Measurements from ENCODE around the gene PHACTR1.
A peak's percentile ranks its signal among the peaks of the same experiment; 100 is the strongest.
"Not testable (repeated sequence)": the region's sequence is repeated elsewhere in the genome, so short reads cannot be mapped to it uniquely, and the experiment has no call there.

PHACTR1 gene

DNA sequence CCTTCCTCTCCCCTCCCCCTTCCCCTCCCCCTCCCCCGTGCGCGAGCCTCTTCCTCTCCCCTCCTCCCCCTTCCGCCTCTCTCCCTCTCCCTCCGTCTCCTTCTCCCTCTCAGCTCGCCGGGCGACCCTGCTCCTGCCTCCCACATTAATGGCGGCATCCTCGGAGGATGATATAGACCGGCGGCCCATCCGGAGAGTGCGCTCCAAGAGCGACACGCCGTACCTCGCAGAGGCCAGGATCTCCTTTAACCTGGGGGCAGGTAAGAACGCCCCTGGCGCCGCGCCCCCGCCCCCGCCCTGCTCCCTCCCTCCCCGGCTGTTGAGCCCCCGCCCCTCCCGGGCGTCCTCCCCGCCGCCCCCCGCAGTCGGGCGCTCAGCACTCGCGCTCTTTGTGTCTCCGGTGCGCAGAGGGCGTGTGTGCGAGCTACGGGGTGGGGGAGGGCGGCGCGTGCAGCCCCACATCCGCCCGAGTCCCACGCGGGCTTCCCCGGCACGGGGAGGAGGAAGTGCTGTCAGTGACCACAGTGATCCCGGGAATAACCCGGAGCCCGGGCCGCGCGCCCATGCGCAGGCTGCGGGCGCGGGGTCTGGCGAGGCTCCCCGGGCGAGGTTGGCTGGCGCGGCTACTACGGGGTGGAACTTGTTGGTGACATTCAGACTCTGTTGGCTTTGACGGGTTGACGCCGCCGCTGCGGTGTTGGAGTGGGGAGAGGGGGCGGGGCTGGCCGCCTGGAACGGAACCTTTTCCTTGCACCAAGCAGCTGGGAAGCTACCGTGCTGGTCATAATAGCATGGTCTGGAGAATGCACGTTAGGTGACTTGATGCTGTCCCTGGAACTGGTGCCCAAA is 33.2 kb downstream of the PHACTR1 start:
- no peak for DNase-seq

DNA sequence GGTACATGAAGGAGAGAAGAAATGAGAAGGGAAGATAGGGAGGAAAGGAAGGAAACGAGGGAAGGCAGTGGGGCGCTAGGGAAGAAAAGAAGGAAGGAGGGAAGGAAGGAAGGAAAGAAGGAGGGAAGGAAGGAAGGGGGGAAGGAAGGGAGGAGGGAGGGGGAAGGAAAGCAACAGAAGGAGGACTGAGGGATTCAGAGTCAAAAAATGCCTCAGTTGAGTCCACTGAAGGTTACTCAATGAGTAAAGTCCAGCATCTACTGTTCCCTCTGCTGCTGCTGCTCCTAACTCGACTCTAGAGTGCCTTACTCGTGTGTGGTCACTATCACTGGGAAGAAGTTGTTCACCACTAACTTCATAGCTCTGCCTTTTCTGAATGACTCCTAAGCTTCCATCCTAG is 33.8 kb downstream of the PHACTR1 start:
- no peak for DNase-seq

DNA sequence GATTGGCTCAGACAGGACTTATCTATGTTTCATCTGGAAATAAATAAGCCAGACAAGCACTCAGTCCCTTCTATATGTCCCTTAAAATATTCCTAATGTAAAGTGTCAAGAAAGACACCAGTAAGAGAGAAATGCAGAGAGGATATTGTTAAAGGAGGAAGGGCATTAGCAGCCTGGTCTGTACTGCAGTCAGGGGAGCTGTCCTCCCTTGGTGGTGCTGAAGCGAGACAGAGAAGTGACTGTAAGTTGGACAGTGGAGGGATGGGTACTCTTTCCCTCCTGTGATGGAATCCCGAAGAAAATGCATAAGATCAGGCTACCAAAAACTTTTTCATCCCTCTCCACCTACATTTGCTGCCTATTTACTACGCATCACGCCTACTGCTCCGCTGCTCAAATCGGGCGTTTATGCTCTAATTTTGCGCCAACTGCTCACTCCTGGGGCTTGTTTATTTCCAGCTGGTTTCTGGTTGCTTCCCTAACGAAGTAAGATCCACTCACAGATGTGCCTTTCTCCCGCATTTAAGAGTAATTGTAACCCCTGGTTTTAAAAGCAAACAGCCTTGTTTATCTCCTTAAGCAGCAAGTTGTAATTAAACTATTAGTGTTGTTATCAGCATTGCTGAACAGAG is 35.2 kb downstream of the PHACTR1 start:
- peak; percentile 16 for DNase-seq

DNA sequence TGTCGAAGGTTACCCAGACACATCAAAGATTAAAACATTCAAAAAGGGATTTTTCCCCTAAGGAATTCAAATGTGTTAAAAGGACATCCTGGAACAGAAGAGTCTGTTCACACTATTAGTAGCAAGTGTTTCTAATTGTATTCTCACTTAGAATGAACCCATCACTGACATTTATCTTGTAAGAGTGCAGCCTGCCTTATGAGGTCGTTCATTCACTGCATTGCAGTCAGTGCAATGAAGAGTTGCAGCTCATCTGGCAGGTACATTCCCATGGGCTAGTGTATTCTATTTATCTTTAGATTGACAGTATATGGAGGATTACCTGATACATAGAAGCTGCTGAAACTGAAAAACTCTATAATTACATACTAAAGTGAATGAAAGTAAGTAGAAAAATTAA is 36.5 kb downstream of the PHACTR1 start:
- no peak for DNase-seq

DNA sequence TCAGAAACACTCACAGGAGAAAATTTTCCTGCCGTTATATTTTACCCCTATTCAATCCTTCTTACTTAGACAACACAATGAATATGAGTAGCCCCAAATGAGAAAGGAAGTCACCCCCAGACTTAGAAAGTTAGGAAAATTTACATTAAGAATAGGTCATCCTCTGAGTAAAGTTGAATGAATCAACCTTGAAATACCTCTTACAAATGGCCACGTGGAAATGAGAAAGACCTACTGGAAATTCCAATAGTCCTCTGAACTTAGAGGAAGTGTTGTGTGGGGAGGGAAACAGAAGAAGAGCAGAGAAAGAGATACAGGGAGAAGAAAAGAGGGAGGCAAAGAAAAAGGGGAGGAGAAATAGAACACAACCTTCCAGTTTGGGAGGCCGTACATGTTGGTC is 43.7 kb downstream of the PHACTR1 start:
- no peak for DNase-seq

DNA sequence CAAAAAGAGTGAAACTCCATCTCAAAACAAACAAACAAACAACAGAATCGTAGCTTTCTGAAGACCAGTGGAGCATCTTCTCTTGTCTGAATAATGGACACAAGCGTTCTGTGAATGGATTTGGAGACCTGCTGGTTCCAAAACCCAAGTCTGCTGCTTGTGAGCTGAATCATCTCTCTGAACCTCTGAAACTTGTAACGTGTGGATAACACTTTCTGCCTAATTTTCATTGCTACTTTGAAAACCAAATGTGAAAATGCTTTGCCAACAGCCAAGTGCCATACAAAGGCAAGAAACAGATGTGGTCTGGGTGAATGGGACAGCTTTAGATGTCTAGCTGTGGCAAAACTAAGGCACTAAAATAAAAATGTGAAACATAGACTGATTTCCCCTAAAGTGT is 44.3 kb downstream of the PHACTR1 start:
- no peak for DNase-seq

DNA sequence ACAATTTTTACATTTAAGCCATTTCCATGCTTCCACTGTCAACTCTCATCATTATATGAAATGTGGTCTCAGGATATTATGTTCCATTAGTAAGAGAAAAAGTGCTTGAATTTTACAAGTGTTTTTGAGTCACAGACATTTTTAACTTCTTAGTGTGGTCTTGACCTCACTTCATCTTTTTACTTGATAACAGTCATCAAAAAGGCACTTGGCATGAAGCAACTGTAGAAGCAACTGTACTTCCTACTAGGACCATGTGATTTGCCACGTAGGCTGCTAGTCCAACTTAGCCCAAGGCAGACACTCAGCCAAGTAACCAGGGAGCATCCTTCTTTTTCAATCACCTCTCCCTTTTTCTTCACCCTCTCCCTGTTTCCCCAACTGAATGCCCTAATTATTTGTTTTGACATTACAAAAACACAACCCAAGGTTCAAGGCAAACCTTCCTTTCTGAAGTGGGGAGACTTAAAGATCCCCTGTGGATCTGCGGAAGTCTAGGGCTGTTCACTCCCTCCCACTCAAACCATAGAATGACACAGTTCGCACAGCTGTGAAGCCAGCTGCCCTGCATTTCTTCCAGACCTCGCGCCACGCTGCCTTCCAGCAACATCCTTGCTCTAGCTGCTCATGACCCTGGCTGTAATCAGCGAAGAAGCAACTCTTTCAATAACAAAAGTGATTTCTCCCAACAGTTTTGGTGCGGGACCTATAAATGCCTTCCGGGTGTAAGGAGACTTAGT is 45.0 kb downstream of the PHACTR1 start:
- no peak for DNase-seq

DNA sequence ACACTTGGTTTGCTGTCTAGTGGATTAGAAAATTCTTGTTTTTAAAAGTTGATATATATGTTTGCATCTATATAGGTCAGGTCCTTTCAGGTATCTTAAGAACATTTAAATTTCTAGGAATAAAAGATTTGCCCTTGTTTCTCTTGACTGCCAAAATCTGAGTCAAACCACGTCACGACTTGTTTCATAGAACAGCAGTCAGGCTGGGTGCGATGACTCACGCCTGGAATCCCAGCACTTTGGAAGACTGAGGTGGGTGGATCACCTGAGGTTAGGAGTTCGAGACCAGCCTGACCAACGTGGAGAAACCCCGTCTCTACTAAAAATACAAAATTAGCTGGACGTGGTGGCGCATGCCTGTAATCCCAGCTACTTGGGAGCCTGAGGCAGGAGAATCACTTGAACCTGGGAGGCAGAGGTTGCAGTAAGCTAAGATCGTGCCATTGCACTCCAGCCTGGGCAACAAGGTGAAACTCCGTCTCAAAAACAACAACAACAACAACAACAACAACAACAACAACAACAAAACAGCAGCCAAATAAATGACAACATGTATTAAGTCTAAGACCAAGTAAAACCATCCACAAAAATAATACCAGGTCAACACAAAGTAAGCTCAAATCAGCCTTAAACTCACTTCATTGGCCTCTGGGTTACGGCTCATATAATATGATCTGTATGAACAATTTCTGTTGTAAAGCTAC is 46.3 kb downstream of the PHACTR1 start:
- not testable (repeated sequence) for DNase-seq

DNA sequence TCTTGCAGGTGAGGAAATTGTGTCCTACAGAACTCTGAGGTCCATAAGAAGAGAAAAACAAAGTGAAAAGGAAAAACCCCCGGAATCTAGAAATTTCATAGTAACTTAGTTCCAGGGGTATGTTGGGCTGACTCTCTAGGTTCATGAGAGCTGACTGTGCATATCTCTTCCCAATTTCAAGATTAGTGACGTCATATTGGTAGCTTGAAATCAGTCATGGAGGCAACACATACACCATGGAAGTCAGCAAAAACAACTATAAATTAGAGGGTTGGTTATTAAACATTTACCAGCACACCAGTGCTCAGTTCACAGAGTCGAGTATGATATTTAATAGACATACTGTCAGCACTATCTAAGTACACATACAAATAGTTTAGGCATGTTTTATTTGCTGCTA is 49.8 kb downstream of the PHACTR1 start:
- no peak for DNase-seq

DNA sequence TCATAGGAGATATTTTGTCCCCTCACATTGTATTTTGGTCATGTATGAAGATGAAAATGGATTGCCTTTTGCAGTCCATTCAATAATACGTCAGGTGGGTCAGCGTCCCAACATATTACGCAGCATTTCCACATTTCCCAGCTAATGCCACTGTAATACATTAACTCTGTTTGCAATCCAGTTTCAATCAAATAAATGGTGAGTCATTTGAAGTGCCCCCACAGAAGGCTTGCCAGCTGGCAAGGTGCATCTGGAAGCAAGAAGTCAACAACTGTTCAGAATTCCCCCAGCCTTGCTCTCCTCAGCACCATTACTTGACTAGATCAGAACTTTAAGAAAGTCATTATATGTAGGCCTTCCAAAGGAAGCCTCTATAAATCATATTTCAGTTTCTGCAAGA is 50.4 kb downstream of the PHACTR1 start:
- DNase-seq = no peak

DNA sequence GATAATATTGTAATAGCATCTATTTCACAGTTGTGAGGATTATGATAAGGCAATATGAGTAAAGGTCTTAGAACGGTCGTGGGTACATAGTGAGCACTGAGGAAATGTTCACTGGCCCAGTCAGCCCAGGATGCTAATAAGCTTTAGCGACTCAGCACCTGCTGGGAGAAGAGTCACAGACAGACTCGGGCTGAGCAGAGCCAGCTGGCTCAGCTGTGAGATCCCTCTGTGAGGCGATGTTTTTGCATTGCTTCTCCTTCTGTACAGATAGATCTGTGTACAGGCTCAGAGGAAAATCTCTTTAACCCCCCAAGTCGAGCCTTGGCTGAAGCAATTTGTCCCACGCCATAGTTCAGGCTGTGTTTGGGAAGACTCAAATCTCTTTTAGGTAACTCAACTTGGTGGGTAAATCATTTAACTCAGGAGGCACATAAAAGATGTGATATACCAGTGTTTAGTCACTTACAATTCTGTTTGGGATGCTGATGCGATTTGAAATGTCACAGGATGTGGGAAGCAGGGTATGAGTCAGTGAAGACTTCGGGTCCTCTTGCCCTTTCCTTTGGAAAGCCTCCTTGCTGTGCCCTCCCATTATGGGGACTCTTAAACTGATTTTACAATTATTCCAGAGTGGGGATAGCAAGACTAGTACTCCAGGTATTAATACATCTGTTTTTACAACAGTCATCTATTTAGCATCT is 53.1 kb downstream of the PHACTR1 start:
- DNase-seq = no peak

DNA sequence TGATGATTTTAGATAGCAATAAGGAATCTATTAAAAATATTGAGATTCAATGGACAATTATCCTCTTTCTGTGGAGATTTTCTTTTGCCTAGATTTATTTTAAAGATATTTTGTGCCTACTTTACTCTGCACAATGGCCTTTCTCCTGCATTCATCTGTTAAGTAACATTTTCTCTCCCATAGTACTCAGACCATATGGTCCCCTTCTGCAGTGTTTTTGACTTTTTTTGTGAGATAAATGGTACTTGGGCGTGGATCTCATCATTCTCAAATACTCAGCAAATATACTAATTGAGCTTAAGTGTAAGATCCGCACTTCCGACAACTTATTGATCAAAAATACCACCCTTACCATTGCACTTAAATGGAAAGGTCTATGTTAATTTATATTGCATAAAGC is 55.8 kb downstream of the PHACTR1 start:
- DNase-seq = no peak

DNA sequence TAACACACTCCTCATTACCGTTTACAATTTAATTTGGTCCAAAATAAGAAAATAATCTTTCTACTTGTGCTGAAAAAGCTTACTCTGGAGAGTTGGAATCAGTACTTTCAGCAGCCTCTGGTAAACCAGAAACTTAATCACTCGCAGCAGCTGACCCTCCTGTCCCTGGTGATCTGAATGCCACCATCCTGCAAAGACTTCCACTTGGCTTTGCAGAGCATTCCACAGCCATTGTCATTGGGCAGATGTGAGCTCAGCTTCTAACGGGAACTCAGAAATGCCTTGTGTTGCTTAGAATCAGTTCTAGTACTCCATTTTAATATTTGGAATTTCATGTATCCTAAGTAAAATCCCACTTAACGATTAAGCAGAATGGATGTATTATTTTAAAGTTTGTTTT is 59.7 kb downstream of the PHACTR1 start:
- DNase-seq = no peak

DNA sequence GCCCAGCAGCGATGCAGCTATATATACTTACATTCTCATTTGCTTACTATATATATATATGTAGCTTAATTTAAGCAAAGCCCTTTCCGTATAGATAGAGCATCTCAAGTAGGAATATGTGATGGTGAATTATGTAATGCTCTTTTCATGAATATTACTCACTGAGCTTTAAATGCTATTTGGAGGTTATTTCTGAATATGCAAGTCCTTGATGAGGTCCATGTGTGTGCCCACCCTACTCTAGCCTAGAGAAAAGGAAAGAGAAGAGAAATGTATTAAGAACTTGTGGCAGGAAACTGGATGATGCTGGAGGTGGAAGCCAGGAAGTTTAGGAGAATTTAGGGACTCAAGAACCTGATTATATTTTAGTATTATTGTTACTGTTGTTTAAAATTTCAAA is 63.2 kb downstream of the PHACTR1 start:
- no peak for DNase-seq

DNA sequence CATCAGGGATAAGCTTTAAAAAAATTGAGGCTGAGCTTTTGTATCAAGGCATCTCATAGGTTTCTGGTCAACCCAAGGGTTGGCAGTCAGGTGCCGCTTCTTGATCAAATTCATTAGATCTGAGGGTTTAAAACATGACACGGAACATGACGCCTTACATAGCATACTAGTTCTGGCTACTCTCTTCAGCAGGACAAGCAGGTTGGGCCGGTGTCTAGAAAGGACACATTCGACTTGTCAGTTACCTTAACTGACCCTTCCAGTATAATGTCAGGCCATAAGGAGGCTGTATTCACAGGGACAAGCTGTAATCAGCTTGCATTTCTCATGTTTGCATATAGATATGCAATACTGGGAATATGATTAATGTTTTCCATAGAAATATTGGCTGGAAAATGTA is 65.6 kb downstream of the PHACTR1 start:
- DNase-seq = no peak

DNA sequence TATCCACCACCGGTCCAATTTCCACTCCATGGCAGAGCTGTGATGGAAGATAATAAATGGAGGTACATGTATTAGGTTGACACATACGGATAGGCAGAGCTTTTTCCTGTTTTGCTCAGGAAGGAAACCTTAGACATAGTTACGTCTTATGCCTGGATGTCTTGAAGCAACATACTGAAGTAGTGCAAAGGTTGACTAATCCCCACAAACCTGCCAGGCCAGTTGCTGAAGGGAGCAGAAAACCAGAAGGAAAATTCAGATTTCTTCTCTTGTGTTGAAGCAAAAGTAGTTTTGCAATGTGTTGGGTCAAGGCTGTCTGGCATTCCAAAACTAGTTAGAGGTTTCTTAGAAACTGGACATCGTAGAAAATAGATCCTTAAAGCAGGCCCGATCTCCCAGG is 68.7 kb downstream of the PHACTR1 start:
- DNase-seq = no peak

DNA sequence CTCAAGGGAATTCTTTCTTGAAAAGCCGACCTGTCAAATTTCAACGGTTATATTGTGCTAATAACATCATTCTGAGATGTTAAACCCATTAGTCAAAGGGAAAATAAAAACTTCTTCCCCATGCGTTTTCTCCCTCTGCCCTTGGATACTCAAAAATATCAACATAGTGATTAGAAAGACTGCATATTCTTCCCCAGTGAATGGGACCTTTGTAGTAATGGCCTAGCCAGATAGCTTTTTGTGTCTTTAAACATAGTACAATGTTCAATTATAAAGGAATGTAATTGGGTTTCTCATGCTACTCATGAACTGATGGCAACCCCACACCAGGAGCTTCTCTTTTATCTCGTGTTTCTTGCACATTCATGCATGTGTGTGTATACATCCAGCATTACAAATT is 69.4 kb downstream of the PHACTR1 start:
- no peak for DNase-seq

DNA sequence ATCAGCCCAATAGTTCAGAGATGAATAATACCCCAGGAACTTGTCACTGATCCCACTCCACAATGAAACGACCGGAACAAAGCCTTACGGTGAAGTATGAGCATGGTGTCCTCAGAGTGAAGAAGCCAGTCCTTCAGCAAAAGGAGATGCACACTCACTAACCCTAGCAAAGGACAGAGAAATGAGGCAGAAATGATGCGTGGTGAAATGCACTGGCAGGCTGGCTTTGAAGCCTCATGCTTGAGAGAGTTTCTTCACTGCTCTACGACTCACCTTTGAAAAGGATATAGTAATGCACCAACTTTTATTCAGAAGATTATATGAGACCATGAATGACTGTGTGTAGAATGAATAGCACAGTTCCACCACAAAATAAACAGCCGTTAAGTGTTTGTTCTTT is 74.8 kb downstream of the PHACTR1 start:
- no peak for DNase-seq

DNA sequence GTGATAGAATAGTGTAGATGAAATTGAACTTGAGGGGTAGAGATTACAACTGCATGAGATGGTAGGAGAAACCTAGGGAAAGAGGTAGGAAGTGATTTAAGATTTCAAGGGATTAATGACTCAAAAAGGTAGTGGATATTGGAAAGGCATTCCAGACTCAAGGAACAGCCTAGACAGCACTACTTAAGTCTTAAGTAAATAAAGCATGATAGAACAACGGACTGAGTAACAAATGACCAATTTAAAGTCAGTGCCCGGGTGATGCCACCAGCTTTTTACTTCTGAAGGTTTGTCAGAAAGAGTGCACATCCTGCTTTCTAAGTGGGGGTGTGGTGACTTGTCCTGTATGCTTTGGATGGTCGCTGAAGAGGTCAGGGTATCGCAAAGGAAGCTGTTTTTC is 81.8 kb downstream of the PHACTR1 start:
- DNase-seq = no peak

DNA sequence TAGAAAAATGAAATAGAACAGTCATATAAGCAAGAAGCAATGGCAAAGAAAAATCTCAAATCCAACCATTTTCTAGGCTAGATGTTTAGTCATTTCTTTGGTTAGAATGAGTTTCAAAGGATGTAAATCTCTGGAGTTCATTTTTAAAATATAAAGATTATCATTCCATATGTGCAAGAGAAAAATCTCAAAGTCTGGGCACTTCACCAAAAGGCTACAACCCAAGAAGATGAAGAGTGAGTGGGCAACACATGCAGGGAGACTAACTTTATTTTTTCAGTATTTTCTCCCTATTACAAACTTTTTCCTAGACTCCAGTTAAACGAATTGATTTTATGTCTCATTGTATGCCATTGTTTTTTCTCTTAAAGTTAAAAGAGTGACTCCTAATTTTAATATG is 83.6 kb downstream of the PHACTR1 start:
- DNase-seq = no peak

DNA sequence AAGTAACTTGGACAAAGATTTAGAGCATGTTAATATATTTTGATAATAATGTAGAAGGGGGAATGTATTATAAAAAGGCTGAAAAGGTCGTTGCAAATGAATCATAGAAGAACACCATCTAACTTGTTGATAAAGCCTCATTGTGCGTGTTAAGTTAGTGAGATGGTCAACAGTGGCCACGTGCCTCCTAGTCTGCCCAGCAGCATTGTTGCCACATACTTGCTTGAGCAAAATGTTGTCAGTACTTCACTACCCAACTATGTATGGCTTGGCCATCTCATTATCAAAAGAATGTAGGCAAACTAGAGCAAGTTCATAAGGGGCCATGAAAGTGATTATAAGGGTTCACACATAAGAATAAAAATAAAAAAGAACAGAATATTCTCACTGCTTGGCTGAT is 84.6 kb downstream of the PHACTR1 start:
- DNase-seq = no peak

DNA sequence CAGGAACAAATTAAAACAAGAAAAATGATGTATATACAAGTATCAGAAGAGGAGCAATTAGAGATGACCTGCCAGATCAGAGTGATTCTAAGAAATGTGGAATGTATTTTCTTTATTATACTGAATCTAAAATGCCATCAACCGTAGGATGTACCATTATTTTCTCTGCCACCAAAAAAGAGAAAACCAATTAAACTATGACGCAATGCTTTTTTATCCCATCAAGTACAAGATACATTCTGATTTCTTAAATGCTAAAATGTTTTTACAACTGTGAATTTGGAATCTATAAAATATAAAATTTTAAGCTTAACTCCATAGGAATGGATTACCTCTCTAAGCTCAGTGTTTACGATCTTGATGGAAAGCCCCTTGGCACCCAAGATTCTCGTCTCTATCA is 85.9 kb downstream of the PHACTR1 start:
- DNase-seq = no peak

DNA sequence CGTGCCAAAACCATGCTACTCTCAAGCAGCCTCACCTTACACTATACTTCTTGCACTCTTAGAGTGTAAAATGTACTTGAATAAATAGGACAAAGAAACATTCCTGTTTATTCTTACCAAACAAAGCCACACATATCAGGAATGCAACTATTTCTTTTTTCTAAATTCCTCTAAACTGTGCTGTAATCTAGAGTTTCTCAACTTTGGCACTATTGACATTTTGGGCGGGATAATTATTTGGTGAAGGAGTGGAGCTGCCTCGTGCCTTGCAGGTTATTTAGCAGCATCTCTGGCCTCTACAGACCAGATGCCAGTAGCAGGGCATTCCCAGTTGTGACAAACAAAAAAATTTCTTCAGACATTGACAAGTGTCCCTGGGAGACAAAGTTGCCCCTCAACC is 86.9 kb downstream of the PHACTR1 start:
- no peak for DNase-seq

All from NK-92 treated with Interleukin-12 subunit alpha and Interleukin-12 subunit beta, amount 100 ng/mL, for 24 hours (cell line).